Esophagus muscularis mucosa (tissue), 4 donors: ENCODE measurements around the gene PTCHD1.

Source experiments
- CTCF ChIP-seq, 3 experiments: fragments of 200-600 bp in 2 of 3; fragments of 450-650 bp in 1 of 3; sonication (generic) in 2 of 3; IDR thresholded peaks; one replicate each; pipeline ENCODE4 v1.5.1; 2017 to 2019; ENCODE audit warnings: antibody characterized with exemption in 3 of 3, mild to moderate bottlenecking in 2 of 3, moderate library complexity in 1 of 3
- EP300 ChIP-seq: sonication (generic); formaldehyde crosslinking; IDR thresholded peaks from one replicate; pipeline ENCODE4 v1.6.1; 2017; ENCODE audit warnings: antibody characterized with exemption
- POLR2A ChIP-seq: fragments of 450-650 bp; IDR thresholded peaks from one replicate; pipeline ENCODE4 v1.6.1; 2017; ENCODE audit warnings: antibody characterized with exemption, moderate library complexity, mild to moderate bottlenecking, low read depth
- POLR2AphosphoS5 ChIP-seq, 2 donors: sonication (generic); formaldehyde crosslinking; IDR thresholded peaks; one replicate each; pipeline ENCODE4 v1.6.1; 2017; ENCODE audit warnings: antibody characterized with exemption in 2 of 2

GRCh38 chrX:23364416-23364815, 29.8 kb downstream of the PTCHD1 start:
- no peak for TF ChIP-seq CTCF (IDR thresholded peaks at IDR 0.05)
- TF ChIP-seq EP300: no peak
- TF ChIP-seq POLR2A: no peak
- TF ChIP-seq POLR2AphosphoS5 (IDR thresholded peaks at IDR 0.05): no peak
